PC-9 (cell line): ENCODE data around the gene BARHL1. TPM values are rescaled to one million over a fixed set of nuclear protein-coding genes. Genes with fewer than 3 reads are reported as not detected.

Experiments
- BruUV-seq: library from RNA; stranded (reverse); fragments of 400-500 nt; replicated peaks from 2 replicates; lab custom pipeline; 2021; lab: Mats Ljungman, UMichigan
- CTCF ChIA-PET: fragments of 300-600 bp; sonication (Branson Sonifier 250); formaldehyde crosslinking; loops from one replicate; lab custom pipeline; 2022; ENCODE audit warnings: antibody characterized with exemption; lab: Charles Lee
- POLR2A ChIA-PET: fragments of 300-600 bp; sonication (Branson Sonifier 250); formaldehyde crosslinking; loops from one replicate; lab custom pipeline; 2022; ENCODE audit warnings: antibody characterized with exemption; ENCODE audit not compliant: unreplicated experiment; lab: Charles Lee
- DNase-seq, 2 experiments: peaks; one replicate each; pipeline versions ENCODE4 v3.0.0 to v3.0.0-alpha.2; 2015 to 2022; ENCODE audit warnings: mixed read lengths in 1 of 2
- H2AFZ ChIP-seq: fragments of 200-600 bp; sonication (generic); 2 replicates; pipeline ENCODE4 v1.8.1; 2017; ENCODE audit warnings: antibody characterized with exemption
- H3F3A ChIP-seq: fragments of 200-600 bp; sonication (generic); 2 replicates; pipeline ENCODE4 v1.8.1; 2017; ENCODE audit warnings: antibody characterized with exemption, mild to moderate bottlenecking, low read depth; ENCODE audit not compliant: insufficient read depth
- H3K27ac ChIP-seq: fragments of 200-600 bp; sonication (generic); 2 replicates; pipeline ENCODE4 v1.6.1; 2016; ENCODE audit warnings: mixed run types
- H3K27me3 ChIP-seq: fragments of 200-600 bp; sonication (generic); 2 replicates; pipeline ENCODE4 v1.6.1; 2016; ENCODE audit warnings: low read depth, mixed run types; ENCODE audit not compliant: insufficient read depth
- H3K36me3 ChIP-seq: fragments of 200-600 bp; sonication (generic); 2 replicates; pipeline ENCODE4 v1.6.1; 2016; ENCODE audit warnings: low read depth, mixed run types
- H3K4me1 ChIP-seq: fragments of 200-600 bp; sonication (generic); replicated peaks from 2 replicates; pipeline ENCODE4 v1.6.1; 2016; ENCODE audit warnings: mixed run types; ENCODE audit not compliant: insufficient read depth
- H3K4me2 ChIP-seq: fragments of 200-600 bp; sonication (generic); 2 replicates; pipeline ENCODE4 v1.6.1; 2017; ENCODE audit warnings: mixed run types
- H3K4me3 ChIP-seq: fragments of 200-600 bp; sonication (generic); 2 replicates; pipeline ENCODE4 v1.6.1; 2016; ENCODE audit warnings: mixed run types
- H3K79me2 ChIP-seq: fragments of 200-600 bp; sonication (generic); 2 replicates; pipeline ENCODE4 v1.6.1; 2017; ENCODE audit warnings: low read depth, mixed run types
- H3K9me2 ChIP-seq: fragments of 200-600 bp; sonication (generic); 2 replicates; pipeline ENCODE4 v1.8.1; 2017; ENCODE audit warnings: mild to moderate bottlenecking; ENCODE audit not compliant: insufficient read depth
- H3K9me3 ChIP-seq: fragments of 200-600 bp; sonication (generic); 2 replicates; pipeline ENCODE4 v1.8.1; 2016; ENCODE audit warnings: low read depth; ENCODE audit not compliant: insufficient read depth
- H4K20me1 ChIP-seq: fragments of 200-600 bp; sonication (generic); 2 replicates; pipeline ENCODE4 v1.8.1; 2017; ENCODE audit not compliant: insufficient read depth
- CTCF ChIP-seq: fragments of 200-600 bp; sonication (generic); conservative IDR thresholded peaks from 2 replicates; pipeline ENCODE4 v1.6.1; 2017; ENCODE audit warnings: mixed run types, antibody characterized with exemption, mild to moderate bottlenecking, moderate library complexity
- EZH2 ChIP-seq: fragments of 200-600 bp; sonication (generic); IDR thresholded peaks from 2 replicates; pipeline ENCODE4 v1.8.0; 2017; ENCODE audit warnings: antibody characterized with exemption, low read depth
- intact Hi-C: fragments of 100-400 bp; cut with micrococcal nuclease; formaldehyde crosslinking; loops from one replicate; pipeline ENCODE4 v1.10.0; 2022; ENCODE audit not compliant: unreplicated experiment
- total RNA-seq: library from RNA; stranded (reverse); gene quantifications from 2 replicates; pipeline ENCODE4 v1.2.3, GENCODE V29; 2021

Gene BARHL1
- total RNA-seq, 1 experiment from 2014 or later, result not detected

DNA sequence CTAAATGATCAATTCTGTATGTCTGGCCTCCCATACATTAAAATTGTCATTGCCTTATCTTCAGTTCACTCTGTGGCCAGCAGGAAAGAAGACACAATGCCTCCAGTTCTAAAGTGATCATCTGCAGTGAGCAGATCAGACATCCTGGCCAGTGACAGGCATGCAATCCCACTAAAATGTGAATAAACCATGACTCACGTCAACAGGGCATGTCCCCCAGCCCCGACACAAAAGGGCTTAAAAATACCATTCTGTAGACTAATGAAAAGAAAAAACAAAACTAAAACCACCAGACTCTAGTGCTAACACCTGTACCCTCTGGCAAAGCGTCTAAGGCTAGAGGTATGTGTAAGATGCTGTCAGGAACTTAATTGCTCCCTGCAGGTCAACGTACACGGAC is 48.9 kb downstream of the BARHL1 start:
- no peaks in the 10 kb centered on the region for H3K9me3 ChIP-seq
- no peaks in the 10 kb centered on the region for H3K27me3 ChIP-seq
- no TSS peak for BruUV-seq
- no peak overlapping the region for H3K27ac ChIP-seq
- H3K79me2 ChIP-seq, result no peaks in the 10 kb centered on the region
- no peak overlapping the region for H2AFZ ChIP-seq
- H4K20me1 ChIP-seq, result no peaks in the 10 kb centered on the region
- no peaks in the 10 kb centered on the region for H3F3A ChIP-seq
- DNase-seq, result peak in 1 of 2 experiments; percentile 3
- POLR2A ChIA-PET, result interaction anchor here (0.6 kb wide), 1 partner anchor 1475 kb away, joined by 5 read pairs; no protein-coding TSS in a partner anchor
- no peaks in the 10 kb centered on the region for H3K9me2 ChIP-seq
- intact Hi-C loops, result no loop called here
- H3K4me2 ChIP-seq, result no peak overlapping the region
- H3K4me3 ChIP-seq, result no peak overlapping the region
- TF ChIP-seq CTCF (no peak), EZH2 (no peak)
- no peaks in the 10 kb centered on the region for H3K4me1 ChIP-seq
- H3K36me3 ChIP-seq, result no peaks in the 10 kb centered on the region; the same call in 1 of the 2 replicates
- CTCF ChIA-PET, result no interaction called here

DNA sequence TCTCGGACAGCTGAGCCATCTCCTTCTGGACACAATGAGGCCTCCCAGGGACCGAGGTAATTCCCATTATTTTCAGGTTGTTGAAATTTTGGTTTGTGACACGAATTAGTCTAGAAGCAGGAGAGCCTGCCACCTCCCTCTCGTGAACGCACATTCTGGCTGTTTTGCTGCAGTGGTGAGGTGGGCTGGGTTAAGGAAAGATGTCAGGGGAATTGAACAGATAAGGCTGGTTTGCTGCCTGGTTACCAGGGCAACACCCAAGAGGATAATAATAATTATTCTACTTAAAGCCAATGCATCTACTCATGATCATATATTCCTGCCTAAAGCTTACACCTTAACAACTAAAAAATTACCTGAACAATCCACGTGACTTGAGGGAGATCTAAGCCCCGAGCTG is 49.3 kb downstream of the BARHL1 start:
- no peaks in the 10 kb centered on the region for H3K27me3 ChIP-seq
- CTCF ChIA-PET, result no interaction called here
- no TSS peak for BruUV-seq
- H3K9me3 ChIP-seq, result no peaks in the 10 kb centered on the region
- no peak for DNase-seq
- no peaks in the 10 kb centered on the region for H4K20me1 ChIP-seq
- H3K4me3 ChIP-seq, result no peak overlapping the region
- H3K4me1 ChIP-seq, result no peaks in the 10 kb centered on the region
- POLR2A ChIA-PET, result no interaction called here
- H3K27ac ChIP-seq, result no peak overlapping the region
- TF ChIP-seq EZH2 (no peak), CTCF (no peak)
- H3K9me2 ChIP-seq, result no peaks in the 10 kb centered on the region
- H3K79me2 ChIP-seq, result no peaks in the 10 kb centered on the region
- H3K36me3 ChIP-seq, result no peaks in the 10 kb centered on the region; the same call in 1 of the 2 replicates
- no peak overlapping the region for H3K4me2 ChIP-seq
- H2AFZ ChIP-seq, result no peak overlapping the region
- no peaks in the 10 kb centered on the region for H3F3A ChIP-seq
- intact Hi-C loops, result no loop called here

DNA sequence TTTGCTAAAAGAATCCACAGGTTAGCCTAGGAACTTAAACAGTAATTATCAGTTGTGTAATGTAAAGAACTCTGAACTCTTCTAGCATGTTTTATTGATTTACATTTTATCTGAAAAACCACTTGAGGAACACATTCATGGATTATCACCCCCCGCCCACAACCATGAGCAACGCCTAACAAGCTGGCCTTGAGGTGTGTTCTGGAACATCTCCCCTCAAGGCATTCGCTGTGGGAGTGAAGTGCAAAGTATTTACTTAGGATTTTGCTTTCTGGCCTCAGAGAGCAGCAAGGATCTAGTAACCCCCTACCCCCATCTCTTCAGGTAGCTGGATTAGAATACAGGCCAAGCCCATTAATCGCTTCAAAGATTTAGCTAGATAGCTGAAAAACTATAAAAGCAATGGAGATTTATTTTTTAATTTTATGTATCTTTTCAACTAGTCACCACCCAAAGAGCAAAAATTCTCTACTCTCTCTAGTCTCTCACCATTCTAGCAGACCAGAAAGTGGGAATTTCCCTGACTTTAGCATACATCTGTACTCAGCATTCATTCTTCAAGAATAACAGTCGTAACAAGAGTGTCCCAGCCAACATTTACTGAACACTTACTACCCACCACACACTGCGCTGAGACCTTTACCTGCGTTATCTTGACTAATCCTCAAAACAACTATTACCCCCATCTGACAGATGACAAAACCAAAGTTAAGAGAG is 50.2 kb downstream of the BARHL1 start:
- no peak for DNase-seq
- Histone ChIP-seq H2AFZ (no peak overlapping the region), H3K27ac (no peak overlapping the region), H3K36me3 (no peaks in the 10 kb centered on the region; the same call in 1 of the 2 replicates), H3K9me2 (no peaks in the 10 kb centered on the region), H4K20me1 (no peaks in the 10 kb centered on the region), H3K27me3 (no peaks in the 10 kb centered on the region), H3F3A (no peaks in the 10 kb centered on the region), H3K4me2 (no peak overlapping the region), H3K79me2 (no peaks in the 10 kb centered on the region), H3K9me3 (no peaks in the 10 kb centered on the region), H3K4me3 (no peak overlapping the region), H3K4me1 (no peaks in the 10 kb centered on the region)
- CTCF ChIA-PET, result no interaction called here
- no peak for TF ChIP-seq EZH2
- TF ChIP-seq CTCF, result no peak
- POLR2A ChIA-PET, result interaction anchor here (0.6 kb wide), 1 partner anchor 10 kb away, joined by 4 read pairs; no protein-coding TSS in a partner anchor
- no TSS peak for BruUV-seq
- intact Hi-C loops, result no loop called here
